Measurements from ENCODE around the gene ZNF512B.

The ZNF512B gene

DNA sequence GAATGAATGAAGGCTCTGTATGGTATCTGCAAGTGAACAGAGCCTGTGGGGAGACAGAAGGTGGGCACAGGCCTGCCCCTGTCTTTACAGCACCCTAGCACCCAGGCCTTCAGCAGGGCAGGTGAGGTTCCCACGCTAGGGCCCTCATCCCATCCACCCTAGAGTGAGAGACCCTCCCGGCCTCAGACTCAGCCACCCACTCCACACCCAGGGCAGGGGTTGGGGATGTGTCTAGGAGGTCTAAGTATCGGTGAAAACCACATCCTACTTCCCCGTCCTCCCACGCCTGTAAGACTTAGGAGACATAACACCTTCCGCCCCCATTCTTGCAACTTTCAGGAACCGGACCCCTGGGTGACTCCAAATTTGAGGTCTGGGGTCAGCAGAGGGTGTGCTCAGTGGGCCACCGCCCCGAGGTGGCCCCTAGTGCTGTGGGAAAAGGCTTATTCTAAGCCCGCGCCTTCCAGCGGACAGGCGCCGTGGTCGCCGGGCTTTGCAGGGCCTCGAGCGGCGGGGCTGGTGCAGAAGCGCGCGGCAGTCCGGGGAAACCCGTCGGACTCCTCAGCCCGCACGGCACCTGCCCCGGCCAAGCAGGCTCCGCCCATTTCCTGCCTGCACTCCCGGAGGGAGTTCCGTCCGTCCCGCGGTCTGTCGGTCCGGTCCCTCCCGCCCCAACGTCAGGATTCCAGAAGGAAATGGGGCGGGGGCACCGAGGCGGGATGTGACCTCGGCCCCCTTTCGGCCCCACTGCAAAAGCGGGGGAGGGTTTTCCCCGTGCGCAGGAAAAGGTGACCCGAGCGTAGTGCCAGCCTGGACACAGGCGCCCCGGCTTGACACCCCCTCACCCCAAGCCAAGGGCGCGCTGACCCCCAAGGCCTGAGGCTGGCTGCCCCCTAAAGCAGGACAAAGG lies 8.8 kb upstream of the ZNF512B start (continued):
- TF ChIP-seq ZNF16 (tag by site-specific recombination; IDR thresholded peaks at IDR 0.05; ENCODE audit: low read depth): no peak
- no peak for TF ChIP-seq ZNF114 (tag by site-specific recombination; IDR thresholded peaks at IDR 0.05)
- TF ChIP-seq, protein P1, sequence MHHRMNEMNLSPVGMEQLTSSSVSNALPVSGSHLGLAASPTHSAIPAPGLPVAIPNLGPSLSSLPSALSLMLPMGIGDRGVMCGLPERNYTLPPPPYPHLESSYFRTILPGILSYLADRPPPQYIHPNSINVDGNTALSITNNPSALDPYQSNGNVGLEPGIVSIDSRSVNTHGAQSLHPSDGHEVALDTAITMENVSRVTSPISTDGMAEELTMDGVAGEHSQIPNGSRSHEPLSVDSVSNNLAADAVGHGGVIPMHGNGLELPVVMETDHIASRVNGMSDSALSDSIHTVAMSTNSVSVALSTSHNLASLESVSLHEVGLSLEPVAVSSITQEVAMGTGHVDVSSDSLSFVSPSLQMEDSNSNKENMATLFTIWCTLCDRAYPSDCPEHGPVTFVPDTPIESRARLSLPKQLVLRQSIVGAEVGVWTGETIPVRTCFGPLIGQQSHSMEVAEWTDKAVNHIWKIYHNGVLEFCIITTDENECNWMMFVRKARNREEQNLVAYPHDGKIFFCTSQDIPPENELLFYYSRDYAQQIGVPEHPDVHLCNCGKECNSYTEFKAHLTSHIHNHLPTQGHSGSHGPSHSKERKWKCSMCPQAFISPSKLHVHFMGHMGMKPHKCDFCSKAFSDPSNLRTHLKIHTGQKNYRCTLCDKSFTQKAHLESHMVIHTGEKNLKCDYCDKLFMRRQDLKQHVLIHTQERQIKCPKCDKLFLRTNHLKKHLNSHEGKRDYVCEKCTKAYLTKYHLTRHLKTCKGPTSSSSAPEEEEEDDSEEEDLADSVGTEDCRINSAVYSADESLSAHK (tag by site-specific recombination; IDR thresholded peaks at IDR 0.05): 0 out of 2 replicates have a peak, but pooled peaks have one; percentile 37
- no peak for TF ChIP-seq ZNF155 (tag by site-specific recombination; IDR thresholded peaks at IDR 0.05)
- TF ChIP-seq MYNN (tag by site-specific recombination; IDR thresholded peaks at IDR 0.05; ENCODE audit: borderline replicate concordance): no peak
- TF ChIP-seq ZNF596 (tag by site-specific recombination; IDR thresholded peaks at IDR 0.05): no peak
- TF ChIP-seq WT1 (tag by site-specific recombination; IDR thresholded peaks at IDR 0.05): peak; percentile 61
- peak; percentile 56; the same call in 1 of the 2 replicates for TF ChIP-seq KLF16 (tag by site-specific recombination; IDR thresholded peaks at IDR 0.05)
- TF ChIP-seq ZNF670 (tag by site-specific recombination; IDR thresholded peaks at IDR 0.05; ENCODE audit: low read depth): no peak
- no peak for TF ChIP-seq ZNF354C (tag by site-specific recombination; IDR thresholded peaks at IDR 0.05; ENCODE audit: borderline replicate concordance, low read depth)
- no peak for TF ChIP-seq ZNF433 (tag by site-specific recombination; IDR thresholded peaks at IDR 0.05; ENCODE audit: low read depth)
- no peak for TF ChIP-seq ZNF544 (tag by site-specific recombination; IDR thresholded peaks at IDR 0.05)
- no peak for TF ChIP-seq ZNF174 (tag by site-specific recombination; IDR thresholded peaks at IDR 0.05)
- TF ChIP-seq, protein P2, sequence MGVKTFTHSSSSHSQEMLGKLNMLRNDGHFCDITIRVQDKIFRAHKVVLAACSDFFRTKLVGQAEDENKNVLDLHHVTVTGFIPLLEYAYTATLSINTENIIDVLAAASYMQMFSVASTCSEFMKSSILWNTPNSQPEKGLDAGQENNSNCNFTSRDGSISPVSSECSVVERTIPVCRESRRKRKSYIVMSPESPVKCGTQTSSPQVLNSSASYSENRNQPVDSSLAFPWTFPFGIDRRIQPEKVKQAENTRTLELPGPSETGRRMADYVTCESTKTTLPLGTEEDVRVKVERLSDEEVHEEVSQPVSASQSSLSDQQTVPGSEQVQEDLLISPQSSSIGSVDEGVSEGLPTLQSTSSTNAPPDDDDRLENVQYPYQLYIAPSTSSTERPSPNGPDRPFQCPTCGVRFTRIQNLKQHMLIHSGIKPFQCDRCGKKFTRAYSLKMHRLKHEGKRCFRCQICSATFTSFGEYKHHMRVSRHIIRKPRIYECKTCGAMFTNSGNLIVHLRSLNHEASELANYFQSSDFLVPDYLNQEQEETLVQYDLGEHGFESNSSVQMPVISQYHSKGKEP (tag by site-specific recombination; IDR thresholded peaks at IDR 0.05): no peak
- no peak for TF ChIP-seq ZNF292 (tag by site-specific recombination; IDR thresholded peaks at IDR 0.05; ENCODE audit: borderline replicate concordance, low read depth)
- peak; percentile 25; the same call in 1 of the 2 replicates for TF ChIP-seq GLIS1 (tag by site-specific recombination; IDR thresholded peaks at IDR 0.05)
- TF ChIP-seq ZNF140 (tag by site-specific recombination; IDR thresholded peaks at IDR 0.05): no peak
- TF ChIP-seq ZNF658 (tag by site-specific recombination; IDR thresholded peaks at IDR 0.05): no peak
- no peak; the same call in 1 of the 2 replicates for TF ChIP-seq BCL11B (tag by site-specific recombination; IDR thresholded peaks at IDR 0.05; ENCODE audit: low read depth)
- TF ChIP-seq PRDM10 (tag by site-specific recombination; IDR thresholded peaks at IDR 0.05): 0 out of 2 replicates have a peak, but pooled peaks have one; percentile 41
- TF ChIP-seq ZNF529 (tag by site-specific recombination; IDR thresholded peaks at IDR 0.05; ENCODE audit: insufficient replicate concordance): no peak
- TF ChIP-seq ZNF830 (tag by site-specific recombination; IDR thresholded peaks at IDR 0.05; ENCODE audit: low read depth): no peak
- no peak for TF ChIP-seq ZFP37 (tag by site-specific recombination; IDR thresholded peaks at IDR 0.05)
- TF ChIP-seq ZNF561 (tag by site-specific recombination; IDR thresholded peaks at IDR 0.05; ENCODE audit: borderline replicate concordance): peak; percentile 80
- TF ChIP-seq ZBTB6 (tag by site-specific recombination; IDR thresholded peaks at IDR 0.05): no peak
- TF ChIP-seq, protein P3, sequence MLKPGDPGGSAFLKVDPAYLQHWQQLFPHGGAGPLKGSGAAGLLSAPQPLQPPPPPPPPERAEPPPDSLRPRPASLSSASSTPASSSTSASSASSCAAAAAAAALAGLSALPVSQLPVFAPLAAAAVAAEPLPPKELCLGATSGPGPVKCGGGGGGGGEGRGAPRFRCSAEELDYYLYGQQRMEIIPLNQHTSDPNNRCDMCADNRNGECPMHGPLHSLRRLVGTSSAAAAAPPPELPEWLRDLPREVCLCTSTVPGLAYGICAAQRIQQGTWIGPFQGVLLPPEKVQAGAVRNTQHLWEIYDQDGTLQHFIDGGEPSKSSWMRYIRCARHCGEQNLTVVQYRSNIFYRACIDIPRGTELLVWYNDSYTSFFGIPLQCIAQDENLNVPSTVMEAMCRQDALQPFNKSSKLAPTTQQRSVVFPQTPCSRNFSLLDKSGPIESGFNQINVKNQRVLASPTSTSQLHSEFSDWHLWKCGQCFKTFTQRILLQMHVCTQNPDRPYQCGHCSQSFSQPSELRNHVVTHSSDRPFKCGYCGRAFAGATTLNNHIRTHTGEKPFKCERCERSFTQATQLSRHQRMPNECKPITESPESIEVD (tag by site-specific recombination; IDR thresholded peaks at IDR 0.05): no peak
- TF ChIP-seq ZNF2 (tag by site-specific recombination; IDR thresholded peaks at IDR 0.05): no peak
- no peak for TF ChIP-seq ZFP3 (tag by site-specific recombination; IDR thresholded peaks at IDR 0.05; ENCODE audit: low read depth)
- no peak for TF ChIP-seq ZNF138 (tag by site-specific recombination; IDR thresholded peaks at IDR 0.05; ENCODE audit: borderline replicate concordance)

Measured in HEK293 (cell line).